B cell (primary cell): Measurements from ENCODE around the gene SMU1. TPM values are rescaled to one million over a fixed set of nuclear protein-coding genes. Genes with fewer than 3 reads are reported as not detected.

Source experiments
- ATAC-seq: fragments of 200-7000 bp; cut with Tn5 transposase; one replicate; pipeline ENCODE4 v1.10.0; 2021; ENCODE audit warnings: low read depth, mild to moderate bottlenecking, moderate number of reproducible peaks, moderate library complexity
- CTCF ChIA-PET: fragments of 350-600 bp; sonication (Branson Sonifier 250); formaldehyde crosslinking; loops from one replicate; lab custom pipeline; 2021; ENCODE audit warnings: antibody characterized with exemption, inconsistent platforms; lab: Charles Lee
- POLR2A ChIA-PET: fragments of 350-600 bp; sonication (Branson Sonifier 250); formaldehyde crosslinking; loops from one replicate; lab custom pipeline; 2021; ENCODE audit warnings: antibody characterized with exemption; lab: Charles Lee
- DNase-seq: peaks from one replicate; pipeline ENCODE4 v3.0.0; 2013
- H2AFZ ChIP-seq: 2 replicates; pipeline ENCODE4 v1.6.1; 2012; ENCODE audit warnings: mild to moderate bottlenecking, low read depth, low read length; ENCODE audit not compliant: insufficient read depth, poor library complexity, severe bottlenecking
- H3K27ac ChIP-seq, 2 donors: 1 replicate in 1 of 2; 2 replicates in 1 of 2; pipeline ENCODE4 v1.5.1; 2012 to 2013; ENCODE audit warnings: low read length in 2 of 2, mild to moderate bottlenecking in 2 of 2, moderate library complexity in 1 of 2
- H3K27me3 ChIP-seq, 4 experiments: fragments of 200-600 bp in 1 of 4; sonication (generic) in 1 of 4; replicated peaks in 1 of 4; 1 replicate in 2 of 4; 2 replicates in 2 of 4; pipeline versions ENCODE4 v1.6.1 to v1.7.0; 2013 to 2016; ENCODE audit warnings: low read length in 3 of 4, mild to moderate bottlenecking in 2 of 4, mixed read lengths in 1 of 4, moderate library complexity in 1 of 4; ENCODE audit not compliant: insufficient read depth in 4 of 4, control insufficient read depth in 3 of 4; ENCODE audit errors: control extremely low read depth in 1 of 4
- H3K36me3 ChIP-seq, 2 experiments: replicated peaks in 1 of 2; 1 replicate in 1 of 2; 2 replicates in 1 of 2; pipeline versions ENCODE4 v1.6.1 to v1.7.1; 2013; ENCODE audit warnings: low read length in 1 of 2; ENCODE audit not compliant: insufficient read depth in 2 of 2, control insufficient read depth in 1 of 2; ENCODE audit errors: control extremely low read depth in 1 of 2, extremely low read depth in 1 of 2
- H3K4me1 ChIP-seq, 2 donors: fragments of 200-600 bp in 1 of 2; sonication (generic) in 1 of 2; 1 replicate in 1 of 2; 2 replicates in 1 of 2; pipeline versions ENCODE4 v1.5.1 to v1.6.1; 2013 to 2017; ENCODE audit warnings: low read length in 2 of 2; ENCODE audit not compliant: control insufficient read depth in 2 of 2, insufficient read depth in 2 of 2
- H3K4me2 ChIP-seq: replicated peaks from 2 replicates; pipeline ENCODE3; 2012; ENCODE audit warnings: mild to moderate bottlenecking, low read depth, low read length; ENCODE audit not compliant: poor library complexity, severe bottlenecking
- H3K4me3 ChIP-seq, 5 experiments: fragments of 200-600 bp in 1 of 5; sonication (generic) in 1 of 5; 1 replicate in 3 of 5; 2 replicates in 2 of 5; pipeline versions ENCODE4 v1.5.1 to v1.7.0; 2011 to 2016; ENCODE audit warnings: low read length in 4 of 5, mild to moderate bottlenecking in 4 of 5, low read depth in 2 of 5, control low read depth in 1 of 5, moderate library complexity in 1 of 5; ENCODE audit not compliant: insufficient read depth in 1 of 5; ENCODE audit errors: control extremely low read depth in 1 of 5, extremely low read depth in 1 of 5
- H3K79me2 ChIP-seq: fragments of 200-600 bp; sonication (generic); one replicate; pipeline ENCODE4 v1.6.0; 2016; ENCODE audit warnings: low read length; ENCODE audit not compliant: control insufficient read depth, insufficient read depth
- H3K9ac ChIP-seq: fragments of 200-600 bp; sonication (generic); 2 replicates; pipeline ENCODE4 v1.6.1; 2017; ENCODE audit warnings: mild to moderate bottlenecking, low read length, moderate library complexity
- H3K9me3 ChIP-seq, 3 donors: one replicate each; pipeline versions ENCODE4 v1.6.1 to v1.7.1; 2013; ENCODE audit warnings: low read length in 2 of 3; ENCODE audit not compliant: control insufficient read depth in 2 of 3, insufficient read depth in 1 of 3; ENCODE audit errors: control extremely low read depth in 1 of 3
- H4K20me1 ChIP-seq: 2 replicates; pipeline ENCODE4 v1.6.0; 2012; ENCODE audit warnings: mild to moderate bottlenecking, low read length; ENCODE audit not compliant: insufficient read depth, control insufficient read depth, poor library complexity, severe bottlenecking
- H3K27ac Mint-ChIP-seq: one replicate; pipeline ENCODE4 v1.8.0; 2021; ENCODE audit warnings: mixed read lengths
- H3K27me3 Mint-ChIP-seq: one replicate; pipeline ENCODE4 v1.8.0; 2021; ENCODE audit warnings: mixed read lengths
- H3K4me1 Mint-ChIP-seq: one replicate; pipeline ENCODE4 v1.8.0; 2021; ENCODE audit warnings: mixed read lengths
- H3K4me3 Mint-ChIP-seq: one replicate; pipeline ENCODE4 v1.8.0; 2021; ENCODE audit warnings: mixed read lengths
- H3K9me3 Mint-ChIP-seq: one replicate; pipeline ENCODE4 v1.8.0; 2022; ENCODE audit warnings: mixed read lengths; ENCODE audit not compliant: insufficient read depth
- EZH2 ChIP-seq: IDR thresholded peaks from 2 replicates; pipeline ENCODE4 v1.6.1; 2012; ENCODE audit warnings: borderline replicate concordance, low read depth, mild to moderate bottlenecking, moderate library complexity, low read length; ENCODE audit not compliant: insufficient read depth, poor library complexity, severe bottlenecking
- WGBS: methylation state at CpG from one replicate; pipeline ENCODE4 v1.1.5; 2013; ENCODE audit warnings: missing lambda C conversion rate; ENCODE audit not compliant: insufficient coverage; 5-methylcytosine and 5-hydroxymethylcytosine counted together
- intact Hi-C: fragments of 100-400 bp; cut with micrococcal nuclease; formaldehyde crosslinking; loops from one replicate; pipeline ENCODE4 v1.10.0; 2022
- polyA plus RNA-seq: library from polyadenylated mRNA; depleted of rRNA; stranded (reverse); fragments of >200 nt; gene quantifications from 2 replicates; pipeline ENCODE4 v1.2.3, GENCODE V29; 2012
- total RNA-seq, 2 donors: library from RNA; stranded (reverse); fragments of 120-200 nt in 1 of 2; gene quantifications; 1 replicate in 1 of 2; 2 replicates in 1 of 2; pipeline versions ENCODE4 v1.2.3 to v1.2.4, GENCODE V29; 2013 to 2022
- TF ChIP-seq, protein P1 (sequence below): fragments of 200-600 bp; IDR thresholded peaks from one replicate; pipeline ENCODE4 v1.8.0; 2022; ENCODE audit warnings: antibody characterized with exemption, mild to moderate bottlenecking

The SMU1 gene
- total and polyA plus RNA-seq, 2 donors (not counting 1 experiment from before 2014, with no cell fraction given) = 6.2 to 26.3 TPM

DNA sequence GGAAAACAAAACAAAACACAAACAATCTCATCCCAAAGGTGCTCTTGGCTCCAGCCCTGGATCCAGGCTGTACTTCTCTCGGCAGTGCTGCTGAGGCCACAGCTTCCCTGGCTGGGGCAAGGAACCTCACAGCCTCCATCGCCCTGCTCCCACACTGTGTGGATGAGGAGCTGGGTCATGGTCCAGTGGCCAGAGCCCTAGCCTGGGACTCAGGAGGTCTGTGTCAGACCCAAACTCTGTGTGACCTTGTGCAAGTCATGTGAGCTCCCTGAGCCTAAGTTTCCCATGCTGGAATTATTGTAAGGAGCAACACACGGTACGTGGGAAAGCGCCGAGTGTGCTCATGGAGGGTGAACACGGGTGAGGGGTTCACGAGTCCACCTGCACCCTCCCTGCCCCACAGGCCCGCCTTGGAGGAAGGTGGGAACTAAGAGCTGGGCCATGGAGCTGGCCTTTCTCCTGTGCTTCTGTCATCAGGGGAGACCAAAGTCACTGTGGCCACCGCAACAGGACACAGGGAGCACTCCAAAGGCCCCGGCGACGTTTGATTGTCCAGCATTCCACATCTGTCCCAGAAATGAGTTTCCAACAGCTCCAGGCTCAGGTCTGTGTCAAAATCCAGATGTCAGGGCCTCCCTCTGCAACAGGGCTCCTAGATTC is 26.2 kb upstream of the SMU1 start:
- no peaks in the 10 kb centered on the region for H4K20me1 ChIP-seq
- H3K4me1 ChIP-seq = peaks cover 4 to 11% of the 10 kb centered on the region in 2 donors
- POLR2A ChIA-PET = interaction anchor here (0.9 kb wide), 1 partner anchor 58 kb away, joined by 4 read pairs; no protein-coding TSS in a partner anchor
- H2AFZ ChIP-seq = no peak overlapping the region
- no peaks in the 10 kb centered on the region for H3K9me3 ChIP-seq
- H3K79me2 ChIP-seq = no peaks in the 10 kb centered on the region
- Mint-ChIP-seq H3K9me3 (no peaks in the 10 kb centered on the region), H3K4me1 (peaks cover 20% of the 10 kb centered on the region), H3K27me3 (no peaks in the 10 kb centered on the region), H3K4me3 (no peak overlapping the region), H3K27ac (no peak overlapping the region)
- no peaks in the 10 kb centered on the region for H3K27me3 ChIP-seq
- H3K4me3 ChIP-seq = no peak overlapping the region
- H3K9ac ChIP-seq = no peak overlapping the region
- H3K4me2 ChIP-seq = no peak overlapping the region
- no peak overlapping the region for H3K27ac ChIP-seq
- DNase-seq = no peak
- no peak for ATAC-seq
- CTCF ChIA-PET = interaction anchor here (3.7 kb wide), 1 partner anchor 124 kb away, joined by 18 read pairs; no protein-coding TSS in a partner anchor
- 97% methylated on average over 10 of the region's 13 CpGs for WGBS
- no peaks in the 10 kb centered on the region for H3K36me3 ChIP-seq
- intact Hi-C loops = no loop called here
- TF ChIP-seq, protein P1, sequence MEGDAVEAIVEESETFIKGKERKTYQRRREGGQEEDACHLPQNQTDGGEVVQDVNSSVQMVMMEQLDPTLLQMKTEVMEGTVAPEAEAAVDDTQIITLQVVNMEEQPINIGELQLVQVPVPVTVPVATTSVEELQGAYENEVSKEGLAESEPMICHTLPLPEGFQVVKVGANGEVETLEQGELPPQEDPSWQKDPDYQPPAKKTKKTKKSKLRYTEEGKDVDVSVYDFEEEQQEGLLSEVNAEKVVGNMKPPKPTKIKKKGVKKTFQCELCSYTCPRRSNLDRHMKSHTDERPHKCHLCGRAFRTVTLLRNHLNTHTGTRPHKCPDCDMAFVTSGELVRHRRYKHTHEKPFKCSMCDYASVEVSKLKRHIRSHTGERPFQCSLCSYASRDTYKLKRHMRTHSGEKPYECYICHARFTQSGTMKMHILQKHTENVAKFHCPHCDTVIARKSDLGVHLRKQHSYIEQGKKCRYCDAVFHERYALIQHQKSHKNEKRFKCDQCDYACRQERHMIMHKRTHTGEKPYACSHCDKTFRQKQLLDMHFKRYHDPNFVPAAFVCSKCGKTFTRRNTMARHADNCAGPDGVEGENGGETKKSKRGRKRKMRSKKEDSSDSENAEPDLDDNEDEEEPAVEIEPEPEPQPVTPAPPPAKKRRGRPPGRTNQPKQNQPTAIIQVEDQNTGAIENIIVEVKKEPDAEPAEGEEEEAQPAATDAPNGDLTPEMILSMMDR = no peak
- TF ChIP-seq EZH2 = no peak

DNA sequence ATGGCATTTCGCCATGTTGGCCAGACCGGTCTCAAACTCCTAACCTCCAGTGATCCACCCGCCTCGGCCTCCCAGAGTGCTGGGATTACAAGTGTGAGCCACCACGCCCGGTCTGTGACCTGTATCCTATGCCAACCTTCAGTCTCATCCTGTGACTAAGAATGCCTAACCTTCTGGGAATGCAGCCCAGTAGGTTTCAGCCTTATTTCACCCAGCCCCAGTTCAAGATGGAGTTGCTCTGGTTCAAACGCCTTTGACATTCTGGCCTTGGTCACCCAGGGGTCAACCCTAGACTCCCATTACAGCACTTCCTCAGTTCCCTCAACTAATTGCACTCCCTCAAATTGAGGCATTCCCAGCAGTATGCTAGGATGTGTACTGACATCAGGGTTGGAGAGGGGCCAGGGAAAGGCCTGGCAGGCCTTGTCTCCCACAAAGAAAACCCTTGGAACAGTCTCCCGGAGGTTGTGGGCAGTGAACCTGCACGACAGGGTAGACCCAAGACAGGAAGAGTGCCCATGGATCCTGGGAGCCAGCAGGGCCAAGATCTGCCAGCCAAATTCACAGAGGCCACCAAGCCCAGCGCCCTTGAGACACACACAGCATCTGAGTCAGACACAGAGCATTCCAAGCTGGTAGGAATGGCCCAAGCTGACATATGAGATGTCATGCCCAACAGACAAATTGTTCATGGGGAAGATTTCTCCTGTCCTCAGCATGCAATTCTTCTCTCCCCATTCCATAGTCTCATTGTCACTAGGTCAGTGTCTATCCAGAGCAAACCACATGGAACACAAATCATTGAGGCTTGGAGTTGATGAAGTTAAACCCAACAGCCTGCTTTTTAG is 24.9 kb upstream of the SMU1 start:
- ATAC-seq = no peak

More for the DNA sequence above, 24.9 kb upstream of the SMU1 start:
- Mint-ChIP-seq H3K4me3 (no peak overlapping the region), H3K27me3 (no peaks in the 10 kb centered on the region), H3K27ac (no peak overlapping the region), H3K9me3 (no peaks in the 10 kb centered on the region), H3K4me1 (peaks cover 8% of the 10 kb centered on the region)
- WGBS = 98% methylated on average over 8 of the region's 10 CpGs
- Histone ChIP-seq H3K4me3 (no peak overlapping the region), H3K9ac (no peak overlapping the region), H4K20me1 (no peaks in the 10 kb centered on the region), H3K79me2 (no peaks in the 10 kb centered on the region), H3K9me3 (no peaks in the 10 kb centered on the region), H3K36me3 (no peaks in the 10 kb centered on the region), H3K27me3 (no peaks in the 10 kb centered on the region), H3K27ac (no peak overlapping the region), H3K4me1 (no peaks in the 10 kb centered on the region), H2AFZ (no peak overlapping the region), H3K4me2 (no peak overlapping the region)
- TF ChIP-seq, protein P1 = no peak
- no peak for TF ChIP-seq EZH2
- POLR2A ChIA-PET = no interaction called here
- no peak for DNase-seq
- intact Hi-C loops = no loop called here
- CTCF ChIA-PET = no interaction called here
